AG08396 (cell line): ENCODE data around the gene MAGEF1.
"Not testable (repeated sequence)": the region's sequence is repeated elsewhere in the genome, so short reads cannot be mapped to it uniquely, and the experiment has no call there.

ENCODE experiments used
- DNase-seq: peaks from one replicate; pipeline ENCODE4 v3.0.0; 2012; ENCODE audit warnings: low spot score, mixed read lengths

Gene MAGEF1

GRCh38 chr3:184742676-184743135, 30.8 kb upstream of the MAGEF1 start:
- no peak for DNase-seq

- DNase-seq: no peak
Observed at GRCh38 chr3:184741798-184742675, 30.2 kb upstream of the MAGEF1 start.

DNA sequence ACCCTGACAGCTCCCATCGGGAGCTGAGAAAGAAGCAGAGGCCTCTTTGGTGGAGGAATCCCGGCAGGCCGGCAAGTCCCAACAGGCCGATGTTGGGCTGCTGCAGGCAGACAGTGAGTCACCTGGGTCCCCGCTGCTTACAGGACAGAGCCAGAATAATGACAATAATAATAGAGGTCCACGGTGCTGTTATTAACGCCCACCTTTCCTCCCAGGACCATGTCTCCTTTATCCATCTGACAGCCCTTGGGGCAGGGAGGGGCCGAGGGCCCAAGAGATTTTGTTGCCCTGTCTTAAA, 29.3 kb upstream of the MAGEF1 start:
- DNase-seq: no peak

GRCh38 chr3:184740509-184741258, 28.8 kb upstream of the MAGEF1 start:
- DNase-seq: peak; percentile 47

- no peak for DNase-seq
Observed at GRCh38 chr3:184739594-184740505, 28.0 kb upstream of the MAGEF1 start.

GRCh38 chr3:184738982-184739381, 27.1 kb upstream of the MAGEF1 start:
- no peak for DNase-seq

DNA sequence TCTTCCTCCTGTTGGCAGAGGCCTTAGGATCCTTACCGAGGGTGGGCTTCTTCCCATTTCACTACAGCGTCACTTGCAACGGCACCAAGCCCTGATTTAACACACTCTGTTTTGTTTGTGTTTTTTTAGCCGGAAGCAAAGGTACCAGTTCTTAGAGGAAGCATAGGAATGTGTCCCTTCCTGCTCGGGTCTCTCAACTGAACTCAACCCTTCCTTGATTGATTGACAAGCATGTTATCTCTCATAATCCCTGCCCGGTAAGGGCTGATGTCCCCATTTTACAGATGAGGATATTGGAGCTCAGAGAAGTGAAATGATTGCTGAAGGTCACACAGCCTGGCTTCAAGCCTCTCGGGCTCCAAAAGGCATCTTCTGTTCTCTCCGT, 26.6 kb upstream of the MAGEF1 start:
- DNase-seq: no peak

DNA sequence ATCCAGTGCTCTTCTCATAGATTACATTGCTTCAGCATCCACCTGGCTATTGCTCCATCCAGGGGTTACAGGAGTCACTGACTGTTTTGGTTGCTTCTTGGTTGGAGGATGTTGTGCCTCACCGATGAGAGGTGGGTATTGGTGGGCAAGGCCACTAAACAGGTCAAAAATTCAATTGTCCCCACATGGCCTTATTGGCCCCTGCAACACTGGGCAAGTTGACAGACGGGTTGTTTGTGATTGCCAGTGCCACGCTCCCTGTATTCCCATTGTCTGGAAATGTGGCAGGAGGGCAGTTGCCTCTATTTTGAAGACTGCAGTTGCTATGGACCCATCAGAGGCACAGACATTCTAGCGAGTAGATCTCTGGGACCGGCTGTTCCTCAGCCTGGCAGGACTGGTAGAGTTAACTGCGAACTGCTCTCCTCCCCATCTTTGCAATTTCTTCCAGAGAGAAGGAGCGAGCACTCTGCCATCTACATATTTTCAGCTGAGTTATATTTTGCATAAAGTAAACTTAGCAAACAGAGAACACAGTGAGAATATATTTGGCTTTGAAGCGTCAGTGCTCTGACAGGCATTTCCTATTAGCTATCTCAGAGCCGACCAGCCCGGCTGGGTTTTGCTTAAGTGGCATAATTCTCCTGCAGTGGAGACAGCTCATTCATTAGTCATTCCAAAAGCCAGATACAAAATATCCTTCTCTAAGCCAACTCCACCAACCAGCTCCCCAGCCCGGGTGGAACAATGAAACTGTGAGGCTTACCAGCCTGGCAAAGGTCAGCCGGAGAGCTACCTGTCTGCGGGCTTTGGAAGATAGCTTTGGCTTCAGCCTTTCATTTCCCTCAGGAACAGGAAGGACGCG, 26.0 kb upstream of the MAGEF1 start:
- peak; percentile 62 for DNase-seq

DNA sequence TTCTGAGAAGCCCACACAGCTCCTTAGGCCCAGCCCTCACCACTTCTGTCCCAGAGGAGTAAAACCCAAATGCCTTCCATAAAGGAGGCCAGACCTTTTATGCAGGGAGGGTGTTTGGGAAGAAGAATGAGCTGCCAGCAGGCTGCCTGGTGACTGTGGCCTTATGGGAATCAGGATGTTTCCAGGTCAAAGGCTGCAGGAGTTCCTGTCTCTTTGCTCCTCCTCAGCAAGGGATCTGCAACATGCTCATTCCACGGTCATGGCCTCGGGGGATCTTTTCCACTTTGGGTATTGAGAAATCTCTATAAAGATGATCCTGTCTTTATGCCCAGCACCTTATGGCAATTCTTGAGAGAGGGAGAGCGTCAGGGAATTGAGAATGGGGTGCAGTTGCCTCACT, 25.2 kb upstream of the MAGEF1 start:
- DNase-seq: no peak

DNA sequence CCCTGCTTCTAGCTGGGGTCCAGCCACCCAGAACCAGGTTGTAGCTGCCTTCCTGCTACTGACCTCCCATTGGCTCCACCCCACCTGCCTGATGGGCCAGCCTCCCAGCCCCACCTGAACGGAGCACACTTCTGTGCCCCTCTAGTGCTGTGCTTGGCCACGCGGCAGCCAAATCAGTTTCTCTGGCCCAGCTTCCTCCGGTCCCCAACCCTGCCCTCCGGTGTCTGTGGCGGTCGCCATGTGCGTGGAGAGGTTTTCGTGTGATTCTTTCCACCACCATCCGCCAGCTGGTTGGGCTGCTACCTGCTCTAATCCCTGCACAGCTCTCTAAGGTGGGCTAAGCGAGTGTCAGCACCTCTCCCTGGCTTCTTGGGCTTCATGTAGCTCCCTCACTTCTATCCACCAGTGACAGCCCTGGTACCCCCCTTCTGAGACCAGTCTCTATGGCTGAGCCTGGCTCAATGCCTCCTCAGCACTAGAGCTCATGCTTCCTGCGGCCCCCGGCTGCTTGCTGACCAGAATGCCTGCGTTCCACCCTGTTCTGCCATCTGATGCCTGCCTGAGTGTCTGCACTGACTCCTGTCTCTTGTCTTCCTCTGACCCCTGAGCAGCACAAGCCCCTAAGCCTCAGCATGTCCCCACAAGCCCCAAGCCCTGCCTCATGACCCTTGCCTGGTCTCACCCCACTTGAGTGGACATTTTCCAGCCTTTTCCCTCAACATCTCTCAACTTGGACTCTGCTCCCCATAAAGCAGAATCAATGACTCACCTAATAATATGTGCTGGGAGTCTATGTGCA, 23.2 kb upstream of the MAGEF1 start:
- no peak for DNase-seq

- no peak for DNase-seq
Observed at GRCh38 chr3:184733971-184734608, 22.2 kb upstream of the MAGEF1 start.

DNA sequence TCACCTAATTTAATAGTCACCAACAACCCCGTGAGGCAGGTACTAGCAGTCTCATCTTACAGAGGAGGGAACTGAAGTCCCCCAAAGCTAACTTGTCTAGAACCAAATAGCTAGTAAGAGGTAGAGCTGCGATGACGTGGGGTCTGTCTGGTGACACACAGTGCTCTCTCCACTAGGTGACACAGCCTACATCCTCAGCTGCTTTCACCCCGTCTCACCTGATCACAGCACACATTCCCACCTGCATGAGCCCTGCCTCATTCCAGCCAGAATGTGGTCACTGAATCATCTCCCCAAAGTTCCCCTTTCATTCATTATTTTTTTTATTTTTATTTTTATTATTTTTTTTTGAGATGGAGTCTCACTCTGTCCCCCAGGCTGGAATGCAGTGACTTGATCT, 21.3 kb upstream of the MAGEF1 start:
- no peak for DNase-seq

- no peak for DNase-seq
Observed at GRCh38 chr3:184731786-184732537, 20.1 kb upstream of the MAGEF1 start.

- no peak for DNase-seq
Observed at GRCh38 chr3:184730924-184731323, 19.1 kb upstream of the MAGEF1 start.

DNA sequence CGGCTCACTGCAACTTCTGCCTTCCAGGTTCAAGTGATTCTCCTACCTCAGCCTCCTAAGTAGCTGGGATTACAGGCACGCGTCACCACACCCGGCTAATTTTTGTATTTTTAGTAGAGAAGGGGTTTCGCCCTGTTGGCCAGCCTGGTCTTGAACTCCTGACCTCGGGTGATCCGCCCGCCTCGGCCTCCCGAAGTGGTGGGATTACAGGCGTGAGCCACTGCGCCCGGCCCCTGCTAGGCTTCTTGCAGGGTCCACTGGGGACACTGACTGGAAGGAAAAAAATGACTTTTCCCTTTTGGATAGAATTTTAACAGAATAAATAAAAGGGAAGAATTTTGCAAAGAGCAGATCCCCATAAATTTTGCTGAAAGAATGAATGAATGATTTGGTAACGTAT, 17.3 kb upstream of the MAGEF1 start:
- not testable (repeated sequence) for DNase-seq

GRCh38 chr3:184728010-184728527, 16.2 kb upstream of the MAGEF1 start:
- no peak for DNase-seq

DNA sequence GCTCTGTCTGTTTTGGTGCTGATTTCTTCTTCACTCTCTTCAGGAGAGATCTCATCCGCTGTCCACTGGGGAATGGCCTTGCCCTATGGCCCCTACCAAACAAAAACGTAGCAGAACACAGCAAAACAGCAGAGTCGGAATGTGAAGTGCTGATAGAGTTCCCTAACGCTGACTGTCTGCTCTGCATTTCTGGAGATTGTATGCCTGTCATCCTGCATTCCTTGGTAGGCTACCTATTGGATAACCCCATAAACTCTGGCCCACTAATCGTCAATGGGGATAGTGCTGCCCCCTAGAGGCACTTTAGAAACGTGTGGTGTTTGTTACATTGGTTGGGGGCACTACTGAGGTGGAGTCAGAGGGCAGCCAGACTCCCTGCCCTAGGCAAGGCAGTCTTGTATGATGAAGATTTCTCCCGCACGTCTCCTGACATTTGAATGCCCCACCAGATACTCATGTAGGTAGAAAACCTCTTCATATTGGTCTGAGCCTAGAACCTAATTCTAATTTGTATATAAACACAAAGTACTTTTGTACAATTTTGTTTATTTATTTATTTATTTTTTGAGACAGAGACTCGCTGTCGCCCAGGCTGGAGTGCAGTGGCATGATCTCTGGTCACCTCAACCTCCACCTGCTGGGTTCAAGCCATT, 15.6 kb upstream of the MAGEF1 start:
- peak; percentile 76 for DNase-seq

- no peak for DNase-seq
Observed at GRCh38 chr3:184726497-184726896, 14.6 kb upstream of the MAGEF1 start.
